Fibroblast of the aortic adventitia (primary cell): Measurements from ENCODE around the gene IGLON5. TPM values are rescaled to one million over a fixed set of nuclear protein-coding genes. Genes with fewer than 3 reads are reported as not detected.

Experiments
- DNase-seq: peaks from one replicate; pipeline ENCODE4 v3.0.0-alpha.2; 2010; ENCODE audit warnings: low read depth
- H3K4me3 ChIP-seq: 2 replicates; pipeline ENCODE4 v1.5.1; 2011; ENCODE audit warnings: low read depth, mild to moderate bottlenecking, control low read depth, low read length, moderate library complexity
- total RNA-seq: library from RNA; depleted of rRNA; stranded (reverse); fragments of >200 nt; gene quantifications from 2 replicates; pipeline ENCODE4 v1.2.3, GENCODE V29; 2012; ENCODE audit warnings: low replicate concordance
- TF ChIP-seq, protein P1 (sequence below): IDR thresholded peaks from 2 replicates; pipeline ENCODE4 v1.5.1; 2011; ENCODE audit warnings: mild to moderate bottlenecking, low read length, control low read depth, inconsistent platforms; ENCODE audit not compliant: insufficient read depth

Gene IGLON5
- total RNA-seq, 1 donor, result not detected

DNA sequence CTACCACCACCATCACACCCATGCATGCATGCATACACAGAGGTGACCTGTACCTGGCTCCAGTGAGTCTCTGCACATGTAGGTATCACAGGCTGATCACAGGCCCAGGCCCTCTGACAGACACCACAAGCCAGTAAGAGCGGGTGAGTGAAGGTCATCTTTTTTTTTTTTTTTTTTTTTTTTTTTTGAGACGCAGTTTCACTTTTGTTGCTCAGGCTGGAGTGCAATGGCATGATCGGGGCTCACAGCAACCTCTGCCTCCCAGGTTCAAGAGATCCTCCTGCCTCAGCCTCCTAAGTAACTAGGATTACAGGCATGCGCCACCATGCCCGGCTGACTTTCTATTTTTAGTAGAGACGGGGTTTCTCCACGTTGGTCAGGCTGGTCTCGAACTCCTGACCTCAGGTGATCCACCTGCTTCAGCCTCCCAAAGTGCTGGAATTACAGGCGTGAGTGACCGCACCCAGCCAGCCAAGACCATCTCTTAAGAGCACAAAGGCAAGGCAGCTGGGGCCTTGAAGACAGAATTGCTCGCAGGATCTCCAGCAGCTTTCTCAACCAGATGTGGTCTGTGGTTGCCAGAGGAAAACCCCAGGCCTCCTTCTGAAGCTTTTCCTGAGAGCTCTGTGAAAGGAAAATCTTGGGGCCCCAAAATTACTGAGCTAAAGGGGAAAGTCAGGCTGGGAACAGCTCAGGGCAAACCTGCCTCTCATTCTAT lies 64.2 kb downstream of the IGLON5 start:
- DNase-seq, result no peak
- H3K4me3 ChIP-seq, result no peak overlapping the region
- TF ChIP-seq, protein P1, sequence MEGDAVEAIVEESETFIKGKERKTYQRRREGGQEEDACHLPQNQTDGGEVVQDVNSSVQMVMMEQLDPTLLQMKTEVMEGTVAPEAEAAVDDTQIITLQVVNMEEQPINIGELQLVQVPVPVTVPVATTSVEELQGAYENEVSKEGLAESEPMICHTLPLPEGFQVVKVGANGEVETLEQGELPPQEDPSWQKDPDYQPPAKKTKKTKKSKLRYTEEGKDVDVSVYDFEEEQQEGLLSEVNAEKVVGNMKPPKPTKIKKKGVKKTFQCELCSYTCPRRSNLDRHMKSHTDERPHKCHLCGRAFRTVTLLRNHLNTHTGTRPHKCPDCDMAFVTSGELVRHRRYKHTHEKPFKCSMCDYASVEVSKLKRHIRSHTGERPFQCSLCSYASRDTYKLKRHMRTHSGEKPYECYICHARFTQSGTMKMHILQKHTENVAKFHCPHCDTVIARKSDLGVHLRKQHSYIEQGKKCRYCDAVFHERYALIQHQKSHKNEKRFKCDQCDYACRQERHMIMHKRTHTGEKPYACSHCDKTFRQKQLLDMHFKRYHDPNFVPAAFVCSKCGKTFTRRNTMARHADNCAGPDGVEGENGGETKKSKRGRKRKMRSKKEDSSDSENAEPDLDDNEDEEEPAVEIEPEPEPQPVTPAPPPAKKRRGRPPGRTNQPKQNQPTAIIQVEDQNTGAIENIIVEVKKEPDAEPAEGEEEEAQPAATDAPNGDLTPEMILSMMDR, result no peak

DNA sequence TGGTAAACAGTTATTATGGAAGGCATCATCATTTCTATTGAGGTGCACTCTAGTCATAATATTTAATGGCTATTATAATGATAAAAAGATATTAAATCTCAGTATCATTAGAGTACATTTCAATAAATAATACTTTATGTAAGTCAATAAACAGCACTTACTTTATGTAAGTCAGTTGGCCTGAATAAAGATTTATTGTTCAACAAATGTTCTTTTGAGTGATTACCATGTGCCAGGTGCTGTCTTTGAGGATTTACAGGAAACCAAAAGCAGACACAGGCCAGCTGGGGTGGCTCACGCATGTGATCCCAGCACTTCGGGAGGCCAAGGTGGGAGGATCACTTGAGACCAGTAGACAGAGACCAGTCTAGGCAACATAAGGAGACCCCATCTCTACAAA lies 66.0 kb downstream of the IGLON5 start:
- TF ChIP-seq, protein P1, result no peak
- no peak for DNase-seq

DNA sequence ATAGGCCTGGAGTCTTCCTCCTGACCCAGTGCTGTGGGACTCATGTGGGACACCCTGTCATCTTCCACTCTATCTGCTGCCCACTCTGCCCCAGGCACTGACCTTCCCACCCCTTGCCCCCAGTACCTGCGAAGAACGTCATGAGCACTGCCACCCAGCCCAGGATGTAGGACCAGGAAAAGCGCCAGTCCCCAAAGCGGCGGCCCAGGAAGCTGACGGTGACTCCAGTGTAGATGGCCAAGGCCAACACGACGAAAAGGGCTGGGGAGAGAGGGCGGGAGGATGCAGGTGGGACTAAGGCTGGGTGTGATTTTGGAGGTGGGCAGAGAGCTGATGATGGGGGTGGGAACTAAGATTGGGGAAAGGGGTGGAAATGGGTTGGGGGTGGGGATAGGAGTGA lies 68.9 kb downstream of the IGLON5 start:
- DNase-seq, result no peak
- no peak overlapping the region for H3K4me3 ChIP-seq
- TF ChIP-seq, protein P1, result no peak

More for the DNA sequence above, 66.0 kb downstream of the IGLON5 start:
- no peak overlapping the region for H3K4me3 ChIP-seq

Other genes starting within 250 kb of the IGLON5 start
- gene KLK13, start 246.6 kb upstream of the IGLON5 start, total RNA-seq, result not detected in 2 replicates
- gene KLK14, start 228.8 kb upstream of the IGLON5 start, total RNA-seq, result not detected in 2 replicates
- 3.2 and 6.4 TPM in 2 replicates for gene CTU1, start 203.2 kb upstream of the IGLON5 start, total RNA-seq
- 0.09 TPM in 1 of 2 replicates, not detected in the other for gene SIGLEC9, start 186.7 kb upstream of the IGLON5 start, total RNA-seq
- 0.41 TPM in 1 of 2 replicates, not detected in the other for gene SIGLEC7, start 169.3 kb upstream of the IGLON5 start, total RNA-seq
- not detected in 2 replicates for gene CD33, start 86.6 kb upstream of the IGLON5 start, total RNA-seq
- gene SIGLECL1, start 60.6 kb upstream of the IGLON5 start, total RNA-seq, result not detected in 2 replicates
- gene VSIG10L, start 30.5 kb downstream of the IGLON5 start, total RNA-seq, result 0.27 TPM in 1 of 2 replicates, not detected in the other
- 66.8 and 104 TPM in 2 replicates for gene ETFB, start 54.7 kb downstream of the IGLON5 start, total RNA-seq
- 0.36 TPM in 1 of 2 replicates, not detected in the other for gene CLDND2, start 57.4 kb downstream of the IGLON5 start, total RNA-seq
- gene NKG7, start 61.0 kb downstream of the IGLON5 start, total RNA-seq, result not detected in 2 replicates
- gene LIM2, start 76.3 kb downstream of the IGLON5 start, total RNA-seq, result not detected in 2 replicates
- gene C19orf84, start 78.9 kb downstream of the IGLON5 start, total RNA-seq, result not detected in 2 replicates
- not detected in 2 replicates for gene SIGLEC10, start 106.0 kb downstream of the IGLON5 start, total RNA-seq
- not detected in 2 replicates for gene SIGLEC8, start 146.8 kb downstream of the IGLON5 start, total RNA-seq
- gene CEACAM18, start 166.9 kb downstream of the IGLON5 start, total RNA-seq, result not detected in 2 replicates
- gene SIGLEC12, start 190.2 kb downstream of the IGLON5 start, total RNA-seq, result not detected in 2 replicates
- not detected in 2 replicates for gene SIGLEC6, start 220.0 kb downstream of the IGLON5 start, total RNA-seq